ENCODE measurements around the gene ALDH16A1. TPM values are rescaled to one million over a fixed set of nuclear protein-coding genes. Genes with fewer than 3 reads are reported as not detected.
"Not testable (repeated sequence)": the region's sequence is repeated elsewhere in the genome, so short reads cannot be mapped to it uniquely, and the experiment has no call there.

Gene ALDH16A1
- total and polyA plus RNA-seq, 4 donors = 4.8 to 62.4 (median 20.4) TPM

- Histone ChIP-seq H3K4me3 (ENCODE audit: low read length in 2 of 2) (peak within 1 kb of the TSS; percentile 19 to 63), H3K27ac (ENCODE audit: low read depth in 1 of 2, low read length in 2 of 2) (peak within 1 kb of the TSS; percentile 33 to 77)
- intact Hi-C loops (cut with DNase I) = loop anchor here in 1 of 2 donors (2.0 kb wide), 1 partner anchor 89 kb away; the partner anchor contains the start of genes DKKL1 and TEAD2
Measured at GRCh38 chr19:49451430-49452181, 1.4 kb upstream of the ALDH16A1 start, which contains the start of gene PIH1D1. TSS of gene PIH1D1 (minus strand) at chr19:49451814. CDS start at chr19:49451574, 240 bp downstream.

GRCh38 chr19:49453757-49454240 is 774 bp downstream of the ALDH16A1 start:
- DNase-seq (no peak), ATAC-seq (ENCODE audit: low FRiP score) (no peak)
- 37 to 41% methylated on average over 10 of the region's 10 CpGs for WGBS, 2 donors
- no peaks in the 10 kb centered on the region for H3K36me3 ChIP-seq (ENCODE audit: control insufficient read depth in 1 of 2, insufficient read depth in 2 of 2, low read length in 1 of 2)
- peak overlapping the region; percentile 64 to 75 for H3K27ac ChIP-seq (ENCODE audit: low read depth in 1 of 2, low read length in 2 of 2)
- intact Hi-C loops (cut with DNase I) = no loop called here
- peak overlapping the region in 1 of 2 donors; percentile 7 for H3K4me3 ChIP-seq (ENCODE audit: low read length in 2 of 2)
- H3K9me3 ChIP-seq (ENCODE audit: control insufficient read depth, low read length) = no peaks in the 10 kb centered on the region
- no peaks in the 10 kb centered on the region for H3K4me1 ChIP-seq (ENCODE audit: control insufficient read depth in 1 of 2, insufficient read depth in 2 of 2, low read length in 2 of 2)
- no peaks in the 10 kb centered on the region for H3K27me3 ChIP-seq (ENCODE audit: control insufficient read depth in 1 of 2, insufficient read depth in 2 of 2, low read length in 1 of 2)

More at GRCh38 chr19:49451430-49452181, 1.4 kb upstream of the ALDH16A1 start, which contains the start of gene PIH1D1:
- no peaks in the 10 kb centered on the region for H3K4me1 ChIP-seq (ENCODE audit: control insufficient read depth in 1 of 2, insufficient read depth in 2 of 2, low read length in 2 of 2)
- H3K27me3 ChIP-seq (ENCODE audit: control insufficient read depth in 1 of 2, insufficient read depth in 2 of 2, low read length in 1 of 2) = no peaks in the 10 kb centered on the region
- peak; percentile 97 to 98 for DNase-seq
- 1% methylated on average over 42 of the region's 42 CpGs for WGBS, 2 donors
- H3K36me3 ChIP-seq (ENCODE audit: control insufficient read depth in 1 of 2, insufficient read depth in 2 of 2, low read length in 1 of 2) = no peaks in the 10 kb centered on the region
- H3K9me3 ChIP-seq (ENCODE audit: control insufficient read depth, low read length) = no peaks in the 10 kb centered on the region
- peak; percentile 86 for ATAC-seq (ENCODE audit: low FRiP score)

GRCh38 chr19:49455773-49456172 is 2.7 kb downstream of the ALDH16A1 start:
- Histone ChIP-seq H3K9me3 (ENCODE audit: control insufficient read depth, low read length) (no peaks in the 10 kb centered on the region), H3K4me1 (ENCODE audit: control insufficient read depth in 1 of 2, insufficient read depth in 2 of 2, low read length in 2 of 2) (no peaks in the 10 kb centered on the region), H3K27me3 (ENCODE audit: control insufficient read depth in 1 of 2, insufficient read depth in 2 of 2, low read length in 1 of 2) (no peaks in the 10 kb centered on the region), H3K36me3 (ENCODE audit: control insufficient read depth in 1 of 2, insufficient read depth in 2 of 2, low read length in 1 of 2) (no peaks in the 10 kb centered on the region), H3K4me3 (ENCODE audit: low read length in 2 of 2) (no peak overlapping the region), H3K27ac (ENCODE audit: low read depth in 1 of 2, low read length in 2 of 2) (no peak overlapping the region)
- 63 to 64% methylated on average over 5 of the region's 5 CpGs for WGBS, 2 donors
- DNase-seq (no peak), ATAC-seq (ENCODE audit: low FRiP score) (no peak)
- intact Hi-C loops (cut with DNase I) = no loop called here

- no peak overlapping the region for H3K27ac ChIP-seq (ENCODE audit: low read depth in 1 of 2, low read length in 2 of 2)
- no peaks in the 10 kb centered on the region for H3K9me3 ChIP-seq (ENCODE audit: control insufficient read depth, low read length)
- intact Hi-C loops (cut with DNase I) = no loop called here
- ATAC-seq (ENCODE audit: low FRiP score) (no peak), DNase-seq (no peak)
- no peaks in the 10 kb centered on the region for H3K27me3 ChIP-seq (ENCODE audit: control insufficient read depth in 1 of 2, insufficient read depth in 2 of 2, low read length in 1 of 2)
- WGBS, 2 donors = 80 to 86% methylated on average over 5 of the region's 5 CpGs
- no peak overlapping the region for H3K4me3 ChIP-seq (ENCODE audit: low read length in 2 of 2)
- H3K36me3 ChIP-seq (ENCODE audit: control insufficient read depth in 1 of 2, insufficient read depth in 2 of 2, low read length in 1 of 2) = no peaks in the 10 kb centered on the region
- H3K4me1 ChIP-seq (ENCODE audit: control insufficient read depth in 1 of 2, insufficient read depth in 2 of 2, low read length in 2 of 2) = no peaks in the 10 kb centered on the region
Measured at GRCh38 chr19:49456326-49456725, 3.3 kb downstream of the ALDH16A1 start.

- intact Hi-C loops (cut with DNase I) = no loop called here
- no peak for ATAC-seq (ENCODE audit: low FRiP score)
- no peak for DNase-seq
- H3K9me3 ChIP-seq (ENCODE audit: control insufficient read depth, low read length) = no peaks in the 10 kb centered on the region
- H3K27me3 ChIP-seq (ENCODE audit: control insufficient read depth in 1 of 2, insufficient read depth in 2 of 2, low read length in 1 of 2) = no peaks in the 10 kb centered on the region
- no peaks in the 10 kb centered on the region for H3K4me1 ChIP-seq (ENCODE audit: control insufficient read depth in 1 of 2, insufficient read depth in 2 of 2, low read length in 2 of 2)
- no peak overlapping the region for H3K4me3 ChIP-seq (ENCODE audit: low read length in 2 of 2)
- no peak overlapping the region for H3K27ac ChIP-seq (ENCODE audit: low read depth in 1 of 2, low read length in 2 of 2)
- no peaks in the 10 kb centered on the region for H3K36me3 ChIP-seq (ENCODE audit: control insufficient read depth in 1 of 2, insufficient read depth in 2 of 2, low read length in 1 of 2)
- 92 to 94% methylated on average over 5 of the region's 5 CpGs for WGBS, 2 donors
Measured at GRCh38 chr19:49458567-49458903, 5.5 kb downstream of the ALDH16A1 start.

- H3K4me1 ChIP-seq (ENCODE audit: control insufficient read depth in 1 of 2, insufficient read depth in 2 of 2, low read length in 2 of 2) = no peaks in the 10 kb centered on the region
- 89 to 93% methylated on average over 12 of the region's 12 CpGs for WGBS, 2 donors
- no peaks in the 10 kb centered on the region for H3K9me3 ChIP-seq (ENCODE audit: control insufficient read depth, low read length)
- intact Hi-C loops (cut with DNase I) = no loop called here
- H3K4me3 ChIP-seq (ENCODE audit: low read length in 2 of 2) = no peak overlapping the region
- ATAC-seq (ENCODE audit: low FRiP score) (no peak), DNase-seq (no peak)
- H3K27ac ChIP-seq (ENCODE audit: low read depth in 1 of 2, low read length in 2 of 2) = no peak overlapping the region
- H3K27me3 ChIP-seq (ENCODE audit: control insufficient read depth in 1 of 2, insufficient read depth in 2 of 2, low read length in 1 of 2) = no peaks in the 10 kb centered on the region
- no peaks in the 10 kb centered on the region for H3K36me3 ChIP-seq (ENCODE audit: control insufficient read depth in 1 of 2, insufficient read depth in 2 of 2, low read length in 1 of 2)
Measured at GRCh38 chr19:49459388-49459787, 6.4 kb downstream of the ALDH16A1 start.

- intact Hi-C loops (cut with DNase I); DNase-seq; H3K27ac ChIP-seq (ENCODE audit: low read depth in 1 of 2, low read length in 2 of 2); H3K27me3 ChIP-seq (ENCODE audit: control insufficient read depth in 1 of 2, insufficient read depth in 2 of 2, low read length in 1 of 2); H3K36me3 ChIP-seq (ENCODE audit: control insufficient read depth in 1 of 2, insufficient read depth in 2 of 2, low read length in 1 of 2); H3K4me1 ChIP-seq (ENCODE audit: control insufficient read depth in 1 of 2, insufficient read depth in 2 of 2, low read length in 2 of 2); H3K4me3 ChIP-seq (ENCODE audit: low read length in 2 of 2); ATAC-seq (ENCODE audit: low FRiP score); H3K9me3 ChIP-seq (ENCODE audit: control insufficient read depth, low read length): not testable (repeated sequence)
- 0% methylated on average over 1 of the region's 1 CpG; no CpG with 5 or more reads in 1 of the 2 donors for WGBS, 2 donors
Measured at GRCh38 chr19:49461130-49461529, 8.1 kb downstream of the ALDH16A1 start.

GRCh38 chr19:49461656-49462055 is 8.6 kb downstream of the ALDH16A1 start:
- ATAC-seq (ENCODE audit: low FRiP score) (no peak), DNase-seq (no peak)
- no peak overlapping the region for H3K4me3 ChIP-seq (ENCODE audit: low read length in 2 of 2)
- intact Hi-C loops (cut with DNase I) = no loop called here
- no peaks in the 10 kb centered on the region for H3K9me3 ChIP-seq (ENCODE audit: control insufficient read depth, low read length)
- H3K27me3 ChIP-seq (ENCODE audit: control insufficient read depth in 1 of 2, insufficient read depth in 2 of 2, low read length in 1 of 2) = no peaks in the 10 kb centered on the region
- H3K27ac ChIP-seq (ENCODE audit: low read depth in 1 of 2, low read length in 2 of 2) = no peak overlapping the region
- H3K36me3 ChIP-seq (ENCODE audit: control insufficient read depth in 1 of 2, insufficient read depth in 2 of 2, low read length in 1 of 2) = peaks cover 0 to 2% of the 10 kb centered on the region in 2 donors
- WGBS, 2 donors = 96 to 98% methylated on average over 32 to 37 of the region's 37 CpGs
- no peaks in the 10 kb centered on the region for H3K4me1 ChIP-seq (ENCODE audit: control insufficient read depth in 1 of 2, insufficient read depth in 2 of 2, low read length in 2 of 2)

GRCh38 chr19:49462492-49462891 is 9.5 kb downstream of the ALDH16A1 start:
- WGBS, 2 donors = 85 to 88% methylated on average over 12 of the region's 12 CpGs
- intact Hi-C loops (cut with DNase I) = no loop called here
- Histone ChIP-seq H3K27ac (ENCODE audit: low read depth in 1 of 2, low read length in 2 of 2) (no peak overlapping the region), H3K4me3 (ENCODE audit: low read length in 2 of 2) (no peak overlapping the region), H3K27me3 (ENCODE audit: control insufficient read depth in 1 of 2, insufficient read depth in 2 of 2, low read length in 1 of 2) (no peaks in the 10 kb centered on the region), H3K36me3 (ENCODE audit: control insufficient read depth in 1 of 2, insufficient read depth in 2 of 2, low read length in 1 of 2) (peaks cover 0 to 2% of the 10 kb centered on the region in 2 donors), H3K9me3 (ENCODE audit: control insufficient read depth, low read length) (no peaks in the 10 kb centered on the region), H3K4me1 (ENCODE audit: control insufficient read depth in 1 of 2, insufficient read depth in 2 of 2, low read length in 2 of 2) (no peaks in the 10 kb centered on the region)
- DNase-seq = no peak
- no peak for ATAC-seq (ENCODE audit: low FRiP score)
